Parathyroid adenoma (tissue), 2 donors: ENCODE results near the gene GGA1.

Source experiments
- H2AFZ ChIP-seq: fragments of 300-600 bp; sonication (generic); one replicate; pipeline ENCODE4 v1.7.0; 2017; ENCODE audit warnings: antibody characterized with exemption, mild to moderate bottlenecking
- H3K27ac ChIP-seq: fragments of 300-600 bp; sonication (generic); one replicate; pipeline ENCODE4 v1.7.0; 2017
- H3K27me3 ChIP-seq: fragments of 300-600 bp; sonication (generic); one replicate; pipeline ENCODE4 v1.7.0; 2017; ENCODE audit warnings: low read length; ENCODE audit not compliant: control insufficient read depth, insufficient read depth
- H3K36me3 ChIP-seq: fragments of 300-600 bp; sonication (generic); one replicate; pipeline ENCODE4 v1.7.0; 2017; ENCODE audit warnings: low read length; ENCODE audit not compliant: control insufficient read depth, insufficient read depth
- H3K4me1 ChIP-seq: fragments of 300-600 bp; sonication (generic); one replicate; pipeline ENCODE4 v1.7.0; 2017; ENCODE audit warnings: control low read depth
- H3K4me2 ChIP-seq: fragments of 300-600 bp; sonication (generic); one replicate; pipeline ENCODE4 v1.7.0; 2017; ENCODE audit warnings: low read length
- H3K4me3 ChIP-seq: fragments of 300-600 bp; sonication (generic); one replicate; pipeline ENCODE4 v1.7.0; 2017; ENCODE audit warnings: low read depth, low read length
- H3K79me2 ChIP-seq: fragments of 300-600 bp; sonication (generic); one replicate; pipeline ENCODE4 v1.7.0; 2017; ENCODE audit warnings: control low read depth
- H3K9ac ChIP-seq: fragments of 300-600 bp; sonication (generic); one replicate; pipeline ENCODE4 v1.7.0; 2017; ENCODE audit warnings: mild to moderate bottlenecking
- H3K9me3 ChIP-seq: fragments of 300-600 bp; sonication (generic); one replicate; pipeline ENCODE4 v1.7.0; 2017; ENCODE audit warnings: low read length; ENCODE audit not compliant: control insufficient read depth
- CTCF ChIP-seq: fragments of 300-600 bp; sonication (generic); IDR thresholded peaks from one replicate; pipeline ENCODE4 v1.7.0; 2017; ENCODE audit warnings: antibody characterized with exemption, mild to moderate bottlenecking
- donor health status: primary hyperparathyroidism.

GGA1 gene

GRCh38 chr22:37565830-37566229, 42.8 kb upstream of the GGA1 start:
- Histone ChIP-seq H3K4me3 (no peak overlapping the region), H3K4me2 (no peak overlapping the region), H3K4me1 (peaks cover 13% of the 10 kb centered on the region), H2AFZ (no peak overlapping the region), H3K9ac (no peak overlapping the region), H3K79me2 (peaks cover 8% of the 10 kb centered on the region), H3K9me3 (no peaks in the 10 kb centered on the region), H3K27me3 (no peaks in the 10 kb centered on the region), H3K36me3 (no peaks in the 10 kb centered on the region), H3K27ac (no peak overlapping the region)
- TF ChIP-seq CTCF: no peak

GRCh38 chr22:37566329-37566837, 42.3 kb upstream of the GGA1 start:
- TF ChIP-seq CTCF: no peak
- no peak overlapping the region for H3K4me2 ChIP-seq
- no peaks in the 10 kb centered on the region for H3K27me3 ChIP-seq
- H2AFZ ChIP-seq: no peak overlapping the region
- no peaks in the 10 kb centered on the region for H3K36me3 ChIP-seq
- peaks cover 13% of the 10 kb centered on the region for H3K4me1 ChIP-seq
- H3K27ac ChIP-seq: no peak overlapping the region
- no peak overlapping the region for H3K9ac ChIP-seq
- H3K79me2 ChIP-seq: peaks cover 8% of the 10 kb centered on the region
- no peaks in the 10 kb centered on the region for H3K9me3 ChIP-seq
- no peak overlapping the region for H3K4me3 ChIP-seq

GRCh38 chr22:37566903-37567798, 41.5 kb upstream of the GGA1 start:
- peaks cover 8% of the 10 kb centered on the region for H3K79me2 ChIP-seq
- no peak overlapping the region for H3K4me3 ChIP-seq
- no peaks in the 10 kb centered on the region for H3K9me3 ChIP-seq
- H3K4me2 ChIP-seq: no peak overlapping the region
- peak; percentile 84 for TF ChIP-seq CTCF
- H3K36me3 ChIP-seq: no peaks in the 10 kb centered on the region
- H3K9ac ChIP-seq: no peak overlapping the region
- no peak overlapping the region for H2AFZ ChIP-seq
- no peaks in the 10 kb centered on the region for H3K27me3 ChIP-seq
- H3K4me1 ChIP-seq: peaks cover 13% of the 10 kb centered on the region
- H3K27ac ChIP-seq: peak overlapping the region; percentile 29

- Histone ChIP-seq H2AFZ (no peak overlapping the region), H3K4me3 (no peak overlapping the region), H3K79me2 (peaks cover 8% of the 10 kb centered on the region), H3K36me3 (no peaks in the 10 kb centered on the region), H3K27me3 (no peaks in the 10 kb centered on the region), H3K9ac (no peak overlapping the region), H3K4me2 (no peak overlapping the region), H3K27ac (no peak overlapping the region), H3K9me3 (no peaks in the 10 kb centered on the region), H3K4me1 (peaks cover 11% of the 10 kb centered on the region)
- no peak for TF ChIP-seq CTCF
Observed at GRCh38 chr22:37568012-37568411, 40.6 kb upstream of the GGA1 start.
